Measurements from ENCODE around the gene CBLN2.

CBLN2 gene

DNA sequence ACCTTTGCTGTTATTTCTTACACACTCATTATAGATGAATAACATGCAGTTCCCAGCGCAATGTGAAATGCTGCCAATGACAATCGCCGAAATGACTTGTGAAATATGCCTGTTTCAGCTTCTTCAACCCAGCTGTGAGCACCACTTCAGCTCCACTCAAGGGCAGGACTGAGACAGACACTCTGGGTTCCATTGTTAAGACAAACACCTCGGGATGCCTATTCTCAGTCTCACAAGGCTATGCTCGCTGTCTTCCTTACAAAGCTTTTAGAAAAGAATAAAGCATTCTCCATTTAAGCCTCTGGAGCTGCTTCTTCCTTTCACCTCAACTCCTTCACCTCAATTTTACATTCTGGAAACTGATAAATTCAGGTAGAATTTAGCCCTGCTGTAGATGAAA, 4.2 kb downstream of the CBLN2 start:
- H3K27ac ChIP-seq (ENCODE audit: low read length) = no peak overlapping the region
- no peak overlapping the region for H2AFZ ChIP-seq (ENCODE audit: low read length)
- H3F3A ChIP-seq (ENCODE audit: insufficient read depth, low read length) = no peaks in the 10 kb centered on the region; the same call in 1 of the 2 replicates
- no peak overlapping the region for H3K4me3 ChIP-seq (ENCODE audit: low read length)
- no peak for TF ChIP-seq EZH2phosphoT487 (IDR thresholded peaks at IDR 0.05; ENCODE audit: low read length)
- TF ChIP-seq, protein P1, sequence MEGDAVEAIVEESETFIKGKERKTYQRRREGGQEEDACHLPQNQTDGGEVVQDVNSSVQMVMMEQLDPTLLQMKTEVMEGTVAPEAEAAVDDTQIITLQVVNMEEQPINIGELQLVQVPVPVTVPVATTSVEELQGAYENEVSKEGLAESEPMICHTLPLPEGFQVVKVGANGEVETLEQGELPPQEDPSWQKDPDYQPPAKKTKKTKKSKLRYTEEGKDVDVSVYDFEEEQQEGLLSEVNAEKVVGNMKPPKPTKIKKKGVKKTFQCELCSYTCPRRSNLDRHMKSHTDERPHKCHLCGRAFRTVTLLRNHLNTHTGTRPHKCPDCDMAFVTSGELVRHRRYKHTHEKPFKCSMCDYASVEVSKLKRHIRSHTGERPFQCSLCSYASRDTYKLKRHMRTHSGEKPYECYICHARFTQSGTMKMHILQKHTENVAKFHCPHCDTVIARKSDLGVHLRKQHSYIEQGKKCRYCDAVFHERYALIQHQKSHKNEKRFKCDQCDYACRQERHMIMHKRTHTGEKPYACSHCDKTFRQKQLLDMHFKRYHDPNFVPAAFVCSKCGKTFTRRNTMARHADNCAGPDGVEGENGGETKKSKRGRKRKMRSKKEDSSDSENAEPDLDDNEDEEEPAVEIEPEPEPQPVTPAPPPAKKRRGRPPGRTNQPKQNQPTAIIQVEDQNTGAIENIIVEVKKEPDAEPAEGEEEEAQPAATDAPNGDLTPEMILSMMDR (IDR thresholded peaks at IDR 0.05; ENCODE audit: low read length) = no peak
- no peak for TF ChIP-seq EZH2 (optimal IDR thresholded peaks at IDR 0.05; ENCODE audit: low read depth, low read length)
- no peaks in the 10 kb centered on the region for H4K20me1 ChIP-seq (ENCODE audit: insufficient read depth, low read length)
- no peak overlapping the region for H3K9ac ChIP-seq (ENCODE audit: low read length)
- DNase-seq = no peak
- no peak overlapping the region for H3K4me2 ChIP-seq (ENCODE audit: low read depth, low read length)
- no peaks in the 10 kb centered on the region for H3K79me2 ChIP-seq (ENCODE audit: low read length)
- H3K9me2 ChIP-seq (replicated peaks; ENCODE audit: insufficient read depth, low read length) = no peaks in the 10 kb centered on the region
- H3K4me1 ChIP-seq (ENCODE audit: low read length) = no peaks in the 10 kb centered on the region
- no peaks in the 10 kb centered on the region; the same call in 1 of the 2 replicates for H3K36me3 ChIP-seq (replicated peaks; ENCODE audit: insufficient read depth, low read length)
- no peaks in the 10 kb centered on the region for H3K27me3 ChIP-seq (replicated peaks; ENCODE audit: insufficient read depth, low read length)
- H3K9me3 ChIP-seq (replicated peaks; ENCODE audit: insufficient read depth, low read length) = no peaks in the 10 kb centered on the region

DNA sequence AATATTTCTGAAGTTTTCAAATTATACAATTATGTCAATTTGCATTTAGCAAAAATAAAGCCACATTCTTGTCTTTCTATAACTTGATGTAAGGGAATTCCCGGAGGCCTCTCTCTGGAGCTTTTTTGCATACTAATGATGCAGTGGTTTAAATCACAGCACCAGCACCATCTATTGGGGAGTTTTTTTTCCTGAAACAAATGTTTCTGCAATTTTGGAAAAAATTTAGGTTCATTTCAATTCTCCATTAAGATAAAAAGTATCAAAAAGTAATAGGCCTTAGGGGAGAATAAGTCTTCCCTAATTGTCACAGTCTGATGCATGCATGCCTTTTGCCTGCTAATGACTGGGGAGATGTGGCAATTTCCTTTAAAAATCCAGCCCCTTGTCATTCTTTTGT, 13.5 kb downstream of the CBLN2 start:
- TF ChIP-seq EZH2 (optimal IDR thresholded peaks at IDR 0.05; ENCODE audit: low read depth, low read length) = no peak
- TF ChIP-seq, protein P1 (IDR thresholded peaks at IDR 0.05; ENCODE audit: low read length) = peak; percentile 41
- H3K4me1 ChIP-seq (ENCODE audit: low read length) = peaks cover 6% of the 10 kb centered on the region; the same call in 1 of the 2 replicates
- no peaks in the 10 kb centered on the region for H3K27me3 ChIP-seq (replicated peaks; ENCODE audit: insufficient read depth, low read length)
- no peaks in the 10 kb centered on the region for H3K36me3 ChIP-seq (replicated peaks; ENCODE audit: insufficient read depth, low read length)
- H3K9ac ChIP-seq (ENCODE audit: low read length) = no peak overlapping the region
- no peaks in the 10 kb centered on the region for H3K9me3 ChIP-seq (replicated peaks; ENCODE audit: insufficient read depth, low read length)
- no peak overlapping the region for H2AFZ ChIP-seq (ENCODE audit: low read length)
- no peak overlapping the region for H3K4me3 ChIP-seq (ENCODE audit: low read length)
- no peaks in the 10 kb centered on the region for H3K79me2 ChIP-seq (ENCODE audit: low read length)
- no peak overlapping the region for H3K27ac ChIP-seq (ENCODE audit: low read length)
- no peaks in the 10 kb centered on the region for H3K9me2 ChIP-seq (replicated peaks; ENCODE audit: insufficient read depth, low read length)
- peak; percentile 56 for DNase-seq
- no peak overlapping the region for H3K4me2 ChIP-seq (ENCODE audit: low read depth, low read length)
- no peaks in the 10 kb centered on the region for H4K20me1 ChIP-seq (ENCODE audit: insufficient read depth, low read length)
- H3F3A ChIP-seq (ENCODE audit: insufficient read depth, low read length) = no peaks in the 10 kb centered on the region

DNA sequence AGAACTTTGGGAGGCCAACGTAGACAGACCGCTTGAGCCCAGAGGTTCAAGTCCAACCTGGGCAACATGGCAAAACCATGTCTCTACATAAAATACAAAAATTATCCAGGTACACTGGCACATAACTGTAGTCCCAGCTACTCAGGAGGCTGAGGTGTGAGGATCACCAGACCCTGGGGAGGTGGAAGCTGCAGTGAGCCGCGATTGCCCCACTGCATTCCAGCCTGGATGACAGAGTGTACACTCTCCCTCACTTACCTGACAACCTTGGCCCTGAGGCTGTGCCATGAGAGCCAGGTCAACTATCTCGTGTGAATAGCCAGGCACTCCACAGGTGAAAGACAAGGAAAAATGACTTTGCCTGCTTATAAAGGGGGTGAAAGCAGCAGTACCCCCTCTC, 39.3 kb downstream of the CBLN2 start:
- H3K4me2 ChIP-seq (ENCODE audit: low read depth, low read length) = no peak overlapping the region
- H2AFZ ChIP-seq (ENCODE audit: low read length) = no peak overlapping the region
- H3K27ac ChIP-seq (ENCODE audit: low read length) = no peak overlapping the region
- no peaks in the 10 kb centered on the region for H3K36me3 ChIP-seq (replicated peaks; ENCODE audit: insufficient read depth, low read length)
- no peaks in the 10 kb centered on the region for H3K27me3 ChIP-seq (replicated peaks; ENCODE audit: insufficient read depth, low read length)
- no peak overlapping the region for H3K4me3 ChIP-seq (ENCODE audit: low read length)
- no peaks in the 10 kb centered on the region for H3K9me2 ChIP-seq (replicated peaks; ENCODE audit: insufficient read depth, low read length)
- H3K79me2 ChIP-seq (ENCODE audit: low read length) = no peaks in the 10 kb centered on the region
- H3F3A ChIP-seq (ENCODE audit: insufficient read depth, low read length) = no peaks in the 10 kb centered on the region
- H3K4me1 ChIP-seq (ENCODE audit: low read length) = no peaks in the 10 kb centered on the region
- DNase-seq = no peak
- no peak overlapping the region for H3K9ac ChIP-seq (ENCODE audit: low read length)
- TF ChIP-seq, protein P1 (IDR thresholded peaks at IDR 0.05; ENCODE audit: low read length) = no peak
- TF ChIP-seq EZH2 (optimal IDR thresholded peaks at IDR 0.05; ENCODE audit: low read depth, low read length) = no peak
- TF ChIP-seq EZH2phosphoT487 (IDR thresholded peaks at IDR 0.05; ENCODE audit: low read length) = no peak
- no peaks in the 10 kb centered on the region for H3K9me3 ChIP-seq (replicated peaks; ENCODE audit: insufficient read depth, low read length)
- H4K20me1 ChIP-seq (ENCODE audit: insufficient read depth, low read length) = no peaks in the 10 kb centered on the region
